Sigmoid colon (tissue), 4 donors: ENCODE results near the gene CEBPB.

Experiments used
- EP300 ChIP-seq, 4 donors: sonication (generic); formaldehyde crosslinking; IDR thresholded peaks; one replicate each; pipeline ENCODE4 v1.6.1; 2017; ENCODE audit warnings: antibody characterized with exemption in 4 of 4
- POLR2A ChIP-seq, 2 donors: fragments of 450-650 bp; IDR thresholded peaks; one replicate each; pipeline ENCODE4 v1.6.1; 2016; ENCODE audit warnings: antibody characterized with exemption in 2 of 2, mild to moderate bottlenecking in 2 of 2, moderate library complexity in 2 of 2
- POLR2AphosphoS5 ChIP-seq, 4 donors: sonication (generic); formaldehyde crosslinking; IDR thresholded peaks; one replicate each; pipeline ENCODE4 v1.6.1; 2017; ENCODE audit warnings: antibody characterized with exemption in 4 of 4
- TF ChIP-seq, protein P1 (sequence below), 4 experiments: fragments of 450-650 bp in 3 of 4; fragments of 200-600 bp in 1 of 4; IDR thresholded peaks; one replicate each; pipeline ENCODE4 v1.5.1; 2016 to 2019; ENCODE audit warnings: antibody characterized with exemption in 4 of 4, mild to moderate bottlenecking in 3 of 4, moderate library complexity in 2 of 4

DNA sequence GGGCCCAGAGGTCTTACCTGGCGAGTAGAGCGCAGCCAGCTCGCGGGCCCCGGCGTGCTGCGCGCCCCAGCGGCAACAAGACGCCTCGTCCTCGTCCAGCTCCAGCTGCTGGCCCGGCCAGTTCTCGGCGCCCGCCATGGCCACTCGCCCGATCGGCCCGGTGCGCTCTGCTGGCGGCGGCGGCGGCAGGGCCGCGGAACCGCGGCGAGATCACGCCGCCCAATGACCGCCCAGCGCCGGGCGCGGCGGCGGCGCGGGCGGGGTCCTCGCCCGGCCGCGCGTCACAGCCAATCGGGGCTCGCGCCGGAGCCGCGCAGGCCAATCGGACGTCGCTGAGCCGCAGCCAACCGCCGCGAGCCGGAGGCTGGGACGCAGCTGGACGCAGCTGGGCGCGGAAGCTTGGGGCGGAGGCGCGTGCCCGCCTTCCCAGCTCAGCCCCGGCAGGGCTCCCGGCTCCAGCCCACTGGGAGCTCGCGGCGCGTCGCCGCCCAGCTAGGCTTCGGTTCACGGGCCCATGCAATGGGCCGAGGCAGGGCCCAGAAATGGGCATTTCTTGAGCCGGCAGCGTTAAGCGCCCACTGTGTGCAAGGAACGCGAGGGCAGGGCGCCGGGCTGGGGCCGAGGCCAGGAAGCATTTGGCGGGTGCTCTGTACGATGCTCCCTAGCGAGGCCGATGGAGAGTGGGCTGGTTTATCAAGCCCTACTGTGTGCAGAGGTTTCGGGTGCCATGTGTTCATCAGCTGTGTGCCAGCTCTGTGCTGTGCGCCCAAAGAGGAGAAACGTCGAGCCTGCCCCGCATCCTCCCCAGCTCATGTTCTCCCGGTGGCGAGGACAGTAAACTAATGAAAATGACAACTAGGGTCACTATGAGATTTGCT, 36.9 kb upstream of the CEBPB start, which contains the start of gene PEDS1:
- TF ChIP-seq, protein P1, sequence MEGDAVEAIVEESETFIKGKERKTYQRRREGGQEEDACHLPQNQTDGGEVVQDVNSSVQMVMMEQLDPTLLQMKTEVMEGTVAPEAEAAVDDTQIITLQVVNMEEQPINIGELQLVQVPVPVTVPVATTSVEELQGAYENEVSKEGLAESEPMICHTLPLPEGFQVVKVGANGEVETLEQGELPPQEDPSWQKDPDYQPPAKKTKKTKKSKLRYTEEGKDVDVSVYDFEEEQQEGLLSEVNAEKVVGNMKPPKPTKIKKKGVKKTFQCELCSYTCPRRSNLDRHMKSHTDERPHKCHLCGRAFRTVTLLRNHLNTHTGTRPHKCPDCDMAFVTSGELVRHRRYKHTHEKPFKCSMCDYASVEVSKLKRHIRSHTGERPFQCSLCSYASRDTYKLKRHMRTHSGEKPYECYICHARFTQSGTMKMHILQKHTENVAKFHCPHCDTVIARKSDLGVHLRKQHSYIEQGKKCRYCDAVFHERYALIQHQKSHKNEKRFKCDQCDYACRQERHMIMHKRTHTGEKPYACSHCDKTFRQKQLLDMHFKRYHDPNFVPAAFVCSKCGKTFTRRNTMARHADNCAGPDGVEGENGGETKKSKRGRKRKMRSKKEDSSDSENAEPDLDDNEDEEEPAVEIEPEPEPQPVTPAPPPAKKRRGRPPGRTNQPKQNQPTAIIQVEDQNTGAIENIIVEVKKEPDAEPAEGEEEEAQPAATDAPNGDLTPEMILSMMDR (IDR thresholded peaks at IDR 0.05), result no peak
- TF ChIP-seq POLR2A (IDR thresholded peaks at IDR 0.05), result peak; percentile 71 to 84
- peak; percentile 86 to 94 (median 91) for TF ChIP-seq POLR2AphosphoS5 (IDR thresholded peaks at IDR 0.05)
- TF ChIP-seq EP300 (IDR thresholded peaks at IDR 0.05), result no peak
